Muscle of leg (tissue), 11 donors: Measurements from ENCODE around the gene KIF6. TPM values are rescaled to one million over a fixed set of nuclear protein-coding genes. Genes with fewer than 3 reads are reported as not detected.
A peak's percentile ranks its signal among the peaks of the same experiment; 100 is the strongest.

ENCODE experiments used
- DNase-seq: peaks from one replicate; pipeline ENCODE4 v3.0.0; 2013
- H3K27ac ChIP-seq: one replicate; pipeline ENCODE4 v1.5.1; 2013; ENCODE audit warnings: mild to moderate bottlenecking, low read length, control low read depth
- H3K27me3 ChIP-seq: one replicate; pipeline ENCODE4 v1.6.1; 2013; ENCODE audit warnings: low read length; ENCODE audit not compliant: control insufficient read depth, insufficient read depth
- H3K36me3 ChIP-seq: one replicate; pipeline ENCODE4 v1.6.1; 2013; ENCODE audit warnings: low read length; ENCODE audit not compliant: control insufficient read depth, insufficient read depth
- H3K4me1 ChIP-seq: one replicate; pipeline ENCODE4 v1.6.1; 2013; ENCODE audit warnings: low read length; ENCODE audit not compliant: control insufficient read depth, insufficient read depth
- H3K4me3 ChIP-seq: one replicate; pipeline ENCODE4 v1.5.1; 2013; ENCODE audit warnings: low read length, control low read depth
- H3K9me3 ChIP-seq: replicated peaks from 2 replicates; pipeline ENCODE4 v1.6.1; 2013; ENCODE audit warnings: low read depth, low read length; ENCODE audit not compliant: control insufficient read depth
- WGBS: methylation state at CpG from one replicate; pipeline ENCODE4 v1.1.5; 2013; ENCODE audit warnings: missing lambda C conversion rate; ENCODE audit not compliant: insufficient coverage; 5-methylcytosine and 5-hydroxymethylcytosine counted together
- polyA plus RNA-seq, 8 donors: library from polyadenylated mRNA; unstranded; fragments of 120-200 nt; gene quantifications; one replicate each; pipeline versions ENCODE4 v1.2.1 to v1.2.3, GENCODE V29; 2013; ENCODE audit warnings: inconsistent platforms in 1 of 8, low replicate concordance in 1 of 8; ENCODE audit not compliant: insufficient read length in 8 of 8, insufficient read depth in 1 of 8
- total RNA-seq: library from RNA; stranded (reverse); fragments of 120-200 nt; gene quantifications from one replicate; pipeline ENCODE4 v1.2.4, GENCODE V29; 2013

KIF6 gene
- total and polyA plus RNA-seq, 9 donors = 0.61 to 1.4 (median 1.1) TPM

DNA sequence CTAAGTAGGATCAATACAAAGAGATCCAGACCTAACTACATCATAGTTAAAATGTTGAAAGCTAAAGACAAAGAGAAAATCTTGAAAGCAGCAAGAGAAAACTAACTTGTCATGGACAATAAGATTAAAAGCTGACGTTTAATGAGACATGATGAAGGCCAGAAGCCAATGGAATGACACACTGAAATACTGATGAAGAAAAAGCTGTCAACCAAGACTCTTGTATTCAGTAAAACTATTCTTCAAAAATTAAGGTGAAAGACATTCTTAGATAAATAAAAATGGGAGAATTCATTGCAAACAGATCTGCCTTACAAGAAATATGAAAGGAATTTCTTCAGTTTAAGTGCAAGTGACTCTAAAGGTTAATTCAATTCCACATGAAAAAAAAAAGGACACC lies 256.8 kb downstream of the KIF6 start:
- no peak overlapping the region for H3K4me3 ChIP-seq

GRCh38 chr6:39466631-39467030 lies 258.6 kb downstream of the KIF6 start:
- H3K9me3 ChIP-seq = no peaks in the 10 kb centered on the region
- no peaks in the 10 kb centered on the region for H3K36me3 ChIP-seq
- no CpG with 5 or more reads among the region's 1 CpG for WGBS
- H3K4me3 ChIP-seq = no peak overlapping the region
- H3K27me3 ChIP-seq = no peaks in the 10 kb centered on the region
- H3K27ac ChIP-seq = no peak overlapping the region
- H3K4me1 ChIP-seq = no peaks in the 10 kb centered on the region
- DNase-seq = no peak

More for the DNA sequence above, 256.8 kb downstream of the KIF6 start:
- no peaks in the 10 kb centered on the region for H3K4me1 ChIP-seq
- DNase-seq = no peak
- H3K36me3 ChIP-seq = no peaks in the 10 kb centered on the region
- H3K27me3 ChIP-seq = no peaks in the 10 kb centered on the region
- whole genome bisulfite sequencing = no CpG with 5 or more reads among the region's 1 CpG
- H3K27ac ChIP-seq = no peak overlapping the region
- no peaks in the 10 kb centered on the region for H3K9me3 ChIP-seq

DNA sequence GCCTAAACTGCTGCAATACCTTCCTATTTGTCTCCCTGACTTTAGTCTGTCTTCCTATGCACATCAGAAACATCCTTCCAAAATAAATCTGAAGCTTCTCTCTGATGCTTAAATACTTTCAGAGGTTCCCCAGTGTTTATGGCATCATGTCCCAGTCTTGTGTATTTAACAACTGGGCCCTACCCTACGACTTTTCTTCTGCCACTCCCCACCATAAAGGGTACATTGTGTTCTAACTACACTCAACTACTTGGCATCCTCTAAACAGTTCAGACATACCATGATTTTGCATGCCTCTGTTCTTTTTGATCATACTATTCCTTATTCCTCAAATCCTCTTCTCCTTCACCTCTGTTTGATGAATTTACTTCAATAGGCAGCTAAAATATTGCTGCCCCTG lies 259.7 kb downstream of the KIF6 start:
- DNase-seq = no peak
- no peak overlapping the region for H3K27ac ChIP-seq
- H3K36me3 ChIP-seq = no peaks in the 10 kb centered on the region
- no peaks in the 10 kb centered on the region for H3K27me3 ChIP-seq
- no peaks in the 10 kb centered on the region for H3K4me1 ChIP-seq
- H3K4me3 ChIP-seq = no peak overlapping the region
- WGBS = 80% methylated on average over 1 of the region's 1 CpG
- no peaks in the 10 kb centered on the region for H3K9me3 ChIP-seq

- Histone ChIP-seq H3K36me3 (no peaks in the 10 kb centered on the region), H3K4me3 (no peak overlapping the region), H3K27ac (no peak overlapping the region), H3K27me3 (no peaks in the 10 kb centered on the region), H3K4me1 (no peaks in the 10 kb centered on the region), H3K9me3 (no peaks in the 10 kb centered on the region)
- DNase-seq = no peak
- 77% methylated on average over 4 of the region's 5 CpGs for WGBS
Measured at GRCh38 chr6:39464067-39464466, 261.1 kb downstream of the KIF6 start.

DNA sequence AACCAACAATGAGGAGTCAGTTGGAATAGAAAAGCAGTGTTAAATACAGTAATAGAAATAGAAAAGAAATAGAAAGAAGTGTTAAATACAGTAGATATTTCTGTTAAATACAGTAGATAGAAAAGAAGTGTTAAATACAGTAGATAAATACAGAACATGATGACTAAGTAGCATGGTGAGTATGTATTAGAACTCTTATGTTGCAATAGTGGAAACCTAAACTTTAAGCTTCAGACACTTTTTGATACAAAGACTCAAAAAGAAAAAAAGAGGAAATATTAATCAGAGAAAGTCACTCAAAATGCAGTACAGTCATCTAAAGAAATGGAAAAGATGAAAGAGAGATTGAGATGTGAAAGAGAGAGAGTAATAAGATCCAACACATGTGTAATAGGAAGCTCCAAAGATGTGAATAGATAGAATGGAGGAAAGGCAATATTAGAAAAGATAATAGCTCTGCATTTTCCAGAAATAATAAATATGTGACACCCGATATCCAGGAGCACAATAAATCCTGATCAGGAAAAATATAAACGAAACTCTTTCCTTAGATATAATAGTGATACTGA lies 271.2 kb downstream of the KIF6 start:
- no peaks in the 10 kb centered on the region for H3K36me3 ChIP-seq
- no peaks in the 10 kb centered on the region for H3K27me3 ChIP-seq
- no peak overlapping the region for H3K4me3 ChIP-seq
- no CpG with 5 or more reads among the region's 2 CpGs for WGBS
- no peak overlapping the region for H3K27ac ChIP-seq
- DNase-seq = no peak
- H3K9me3 ChIP-seq = no peaks in the 10 kb centered on the region
- no peaks in the 10 kb centered on the region for H3K4me1 ChIP-seq

GRCh38 chr6:39453241-39453640 lies 272.0 kb downstream of the KIF6 start:
- peak; percentile 57 for DNase-seq
- Histone ChIP-seq H3K4me1 (no peaks in the 10 kb centered on the region), H3K36me3 (no peaks in the 10 kb centered on the region), H3K4me3 (no peak overlapping the region), H3K27ac (no peak overlapping the region), H3K9me3 (no peaks in the 10 kb centered on the region), H3K27me3 (no peaks in the 10 kb centered on the region)
- no CpG with 5 or more reads among the region's 5 CpGs for WGBS

- DNase-seq = peak; percentile 86
- no peaks in the 10 kb centered on the region for H3K36me3 ChIP-seq
- WGBS = no CpG with 5 or more reads among the region's 5 CpGs
- H3K4me1 ChIP-seq = no peaks in the 10 kb centered on the region
- no peak overlapping the region for H3K27ac ChIP-seq
- no peak overlapping the region for H3K4me3 ChIP-seq
- H3K9me3 ChIP-seq = no peaks in the 10 kb centered on the region
- H3K27me3 ChIP-seq = no peaks in the 10 kb centered on the region
Measured at GRCh38 chr6:39452306-39453145, 272.7 kb downstream of the KIF6 start.

DNA sequence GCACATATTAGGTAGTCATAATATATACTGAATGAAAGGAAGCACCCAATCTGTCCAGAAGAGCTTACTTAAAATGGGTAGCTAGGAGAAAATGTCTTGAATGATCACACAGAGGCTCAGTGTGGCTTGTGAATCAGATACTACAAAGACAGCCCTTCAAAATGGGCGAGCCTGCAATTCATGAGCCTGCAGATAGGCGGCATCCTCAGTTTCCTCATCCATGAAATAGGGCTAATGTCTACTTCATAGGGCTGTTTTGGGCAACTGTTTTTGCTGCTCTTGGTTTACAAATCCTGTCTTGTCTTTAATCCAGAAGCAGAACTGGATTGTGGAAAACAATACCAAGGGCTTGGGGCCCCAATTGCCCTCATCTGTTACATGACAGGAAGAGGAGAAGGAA lies 273.4 kb downstream of the KIF6 start:
- no peak for DNase-seq
- no CpG with 5 or more reads among the region's 2 CpGs for WGBS
- no peaks in the 10 kb centered on the region for H3K36me3 ChIP-seq
- no peaks in the 10 kb centered on the region for H3K9me3 ChIP-seq
- no peak overlapping the region for H3K4me3 ChIP-seq
- H3K27me3 ChIP-seq = no peaks in the 10 kb centered on the region
- no peaks in the 10 kb centered on the region for H3K4me1 ChIP-seq
- no peak overlapping the region for H3K27ac ChIP-seq

DNA sequence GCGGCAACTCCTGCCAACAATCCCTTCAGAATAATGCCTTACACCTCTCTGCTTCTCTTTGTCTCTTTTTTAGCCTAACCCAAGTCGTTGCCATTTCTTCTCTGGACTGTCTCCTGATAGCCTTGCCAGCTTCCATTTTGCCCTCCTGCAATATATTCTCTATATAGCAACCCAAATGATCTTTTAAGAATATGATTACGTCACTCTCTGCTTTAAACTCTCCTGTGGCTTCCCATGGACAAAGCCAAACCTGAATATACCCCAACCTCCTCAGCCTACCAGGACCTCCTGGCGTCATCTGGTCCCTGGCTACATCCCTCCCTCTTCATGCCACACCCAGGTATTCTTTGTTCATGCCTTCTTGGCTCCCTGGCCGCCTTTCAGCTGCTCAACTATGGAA lies 276.2 kb downstream of the KIF6 start:
- no peaks in the 10 kb centered on the region for H3K27me3 ChIP-seq
- no peaks in the 10 kb centered on the region for H3K9me3 ChIP-seq
- DNase-seq = no peak
- no peaks in the 10 kb centered on the region for H3K36me3 ChIP-seq
- H3K4me3 ChIP-seq = no peak overlapping the region
- WGBS = 64% methylated on average over 4 of the region's 5 CpGs
- no peak overlapping the region for H3K27ac ChIP-seq
- no peaks in the 10 kb centered on the region for H3K4me1 ChIP-seq

GRCh38 chr6:39446909-39447308 lies 278.3 kb downstream of the KIF6 start:
- Histone ChIP-seq H3K4me3 (no peak overlapping the region), H3K9me3 (no peaks in the 10 kb centered on the region), H3K36me3 (no peaks in the 10 kb centered on the region), H3K27me3 (no peaks in the 10 kb centered on the region), H3K27ac (no peak overlapping the region), H3K4me1 (no peaks in the 10 kb centered on the region)
- WGBS = no CpG with 5 or more reads among the region's 2 CpGs
- no peak for DNase-seq
